ENCODE results near the gene ASIP. TPM values are rescaled to one million over a fixed set of nuclear protein-coding genes. Genes with fewer than 3 reads are reported as not detected.
A peak's percentile ranks its signal among the peaks of the same experiment; 100 is the strongest.

ASIP gene
- total RNA-seq, 1 donor from 2014 or later = 32.6 TPM

DNA sequence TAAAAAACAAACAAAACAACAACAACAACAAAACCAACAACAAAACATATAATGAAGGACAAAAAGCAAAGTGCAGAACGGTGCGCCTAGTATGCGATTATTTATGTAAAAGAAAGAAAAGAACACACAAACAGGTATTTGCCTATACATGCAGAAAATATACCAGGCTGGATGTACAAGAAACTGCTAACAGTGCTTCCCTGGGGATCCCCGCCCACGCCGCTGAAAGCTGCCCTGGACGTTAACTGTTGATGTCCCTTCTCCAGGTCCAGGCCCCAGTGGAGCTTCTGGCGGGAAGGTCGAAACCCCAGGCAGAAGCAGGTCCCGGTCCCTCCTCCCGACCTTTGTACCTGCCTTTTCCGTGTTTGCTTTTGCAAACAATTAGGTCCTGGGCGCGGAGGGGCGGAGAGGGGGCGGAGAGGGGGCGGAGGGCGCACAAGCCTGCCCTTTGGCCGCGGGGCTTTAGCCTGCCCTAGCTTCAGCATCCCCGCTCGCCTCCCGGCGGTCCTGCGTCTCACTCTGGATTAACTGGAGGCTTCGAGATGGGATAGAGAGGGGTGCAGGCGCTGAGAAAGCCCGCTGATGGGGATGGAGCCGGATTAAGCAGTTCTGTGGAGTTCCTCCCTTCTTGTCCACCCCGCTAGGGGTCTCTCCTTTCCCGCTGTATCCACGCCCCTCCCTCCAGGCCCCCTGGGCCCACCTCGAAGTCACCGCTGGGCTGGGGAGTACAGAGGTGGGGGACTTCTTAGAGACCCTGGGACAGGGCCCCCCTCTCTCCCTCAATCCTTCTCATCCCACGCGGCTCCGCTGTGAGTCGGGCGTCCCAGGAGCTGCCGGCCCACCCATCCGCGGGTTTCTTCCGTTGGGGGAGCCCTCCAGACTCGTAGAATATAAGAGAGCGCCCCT lies 70.1 kb downstream of the ASIP start:
- H3K9me3 ChIP-seq (replicated peaks) = no peaks in the 10 kb centered on the region
- H3K4me1 ChIP-seq = peaks cover 20% of the 10 kb centered on the region
- peaks cover 14% of the 10 kb centered on the region for H3K27me3 ChIP-seq (ENCODE audit: low read depth)
- no peak for DNase-seq
- H3K27ac ChIP-seq (replicated peaks) = no peak overlapping the region
- H3K36me3 ChIP-seq = no peaks in the 10 kb centered on the region
- intact Hi-C loops (cut with micrococcal nuclease) = loop anchor here (10.0 kb wide), 1 partner anchor 163 kb away; no protein-coding TSS in a partner anchor
- TF ChIP-seq, protein P1, sequence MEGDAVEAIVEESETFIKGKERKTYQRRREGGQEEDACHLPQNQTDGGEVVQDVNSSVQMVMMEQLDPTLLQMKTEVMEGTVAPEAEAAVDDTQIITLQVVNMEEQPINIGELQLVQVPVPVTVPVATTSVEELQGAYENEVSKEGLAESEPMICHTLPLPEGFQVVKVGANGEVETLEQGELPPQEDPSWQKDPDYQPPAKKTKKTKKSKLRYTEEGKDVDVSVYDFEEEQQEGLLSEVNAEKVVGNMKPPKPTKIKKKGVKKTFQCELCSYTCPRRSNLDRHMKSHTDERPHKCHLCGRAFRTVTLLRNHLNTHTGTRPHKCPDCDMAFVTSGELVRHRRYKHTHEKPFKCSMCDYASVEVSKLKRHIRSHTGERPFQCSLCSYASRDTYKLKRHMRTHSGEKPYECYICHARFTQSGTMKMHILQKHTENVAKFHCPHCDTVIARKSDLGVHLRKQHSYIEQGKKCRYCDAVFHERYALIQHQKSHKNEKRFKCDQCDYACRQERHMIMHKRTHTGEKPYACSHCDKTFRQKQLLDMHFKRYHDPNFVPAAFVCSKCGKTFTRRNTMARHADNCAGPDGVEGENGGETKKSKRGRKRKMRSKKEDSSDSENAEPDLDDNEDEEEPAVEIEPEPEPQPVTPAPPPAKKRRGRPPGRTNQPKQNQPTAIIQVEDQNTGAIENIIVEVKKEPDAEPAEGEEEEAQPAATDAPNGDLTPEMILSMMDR (IDR thresholded peaks at IDR 0.05; ENCODE audit: borderline replicate concordance) = no peak
- H3K4me3 ChIP-seq = peak overlapping the region; percentile 50

DNA sequence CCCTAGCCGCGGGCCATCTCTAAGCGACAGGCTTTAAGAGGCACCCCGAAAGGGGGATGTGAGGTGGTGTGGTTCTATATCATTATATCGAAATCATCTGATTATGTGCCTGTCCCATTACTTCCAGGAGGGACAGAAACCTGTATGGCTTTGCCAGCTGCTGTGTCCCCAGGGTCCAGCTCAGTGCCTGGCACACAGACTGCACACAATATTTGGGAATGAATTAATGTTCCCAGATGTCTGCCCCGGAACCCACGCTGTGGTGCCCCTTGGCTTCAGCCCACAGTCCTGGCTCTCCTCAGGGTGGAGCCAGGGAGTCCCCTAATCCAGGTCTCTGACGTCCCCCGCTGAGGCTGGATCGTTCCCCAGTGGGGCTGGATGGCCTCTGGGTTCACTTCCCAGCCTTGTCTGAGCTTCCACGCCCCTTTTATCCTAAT lies 70.8 kb downstream of the ASIP start:
- Histone ChIP-seq H3K9me3 (replicated peaks) (no peaks in the 10 kb centered on the region), H3K27me3 (ENCODE audit: low read depth) (peaks cover 14% of the 10 kb centered on the region), H3K27ac (replicated peaks) (no peak overlapping the region), H3K4me1 (peaks cover 20% of the 10 kb centered on the region), H3K36me3 (no peaks in the 10 kb centered on the region), H3K4me3 (peak overlapping the region; percentile 50)
- intact Hi-C loops (cut with micrococcal nuclease) = loop anchor here (10.0 kb wide), 1 partner anchor 163 kb away; no protein-coding TSS in a partner anchor
- DNase-seq = no peak
- TF ChIP-seq, protein P1 (IDR thresholded peaks at IDR 0.05; ENCODE audit: borderline replicate concordance) = no peak

DNA sequence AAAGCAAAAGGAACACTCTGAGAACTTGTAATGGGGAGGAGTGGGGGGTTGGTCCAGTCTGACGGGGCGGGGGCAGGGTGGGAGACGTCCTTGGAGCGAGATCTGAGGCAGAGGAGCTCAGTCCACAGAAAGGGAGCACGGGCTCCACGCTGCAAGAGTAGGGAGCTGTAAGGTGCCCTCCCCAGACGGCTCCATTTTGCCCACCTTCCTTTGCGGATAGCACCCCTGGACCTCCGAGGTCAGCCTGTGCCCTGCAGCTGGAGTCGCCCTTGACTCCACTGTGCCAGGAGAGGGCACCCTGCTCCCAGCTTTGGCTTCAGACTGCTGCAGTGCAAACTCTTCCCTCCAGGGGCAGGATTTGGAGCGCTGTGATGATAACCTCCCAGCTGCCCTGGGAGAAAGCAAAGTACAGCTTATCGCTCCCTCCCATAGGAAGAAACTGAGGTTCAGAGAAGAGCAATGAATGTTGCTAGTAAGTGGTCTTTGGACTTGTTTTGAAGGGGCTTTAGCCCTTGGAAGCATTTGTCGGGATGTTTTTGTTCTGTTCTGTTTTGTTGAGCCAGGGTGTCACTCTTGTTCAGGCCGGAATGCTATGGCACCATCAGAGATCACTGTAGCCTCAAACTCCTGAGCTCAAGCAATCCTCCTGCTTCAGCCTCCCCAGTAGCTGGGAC lies 71.5 kb downstream of the ASIP start:
- DNase-seq = peak; percentile 82
- Histone ChIP-seq H3K36me3 (no peaks in the 10 kb centered on the region), H3K4me3 (peak overlapping the region; percentile 50), H3K4me1 (peaks cover 20% of the 10 kb centered on the region), H3K27me3 (ENCODE audit: low read depth) (peaks cover 14% of the 10 kb centered on the region), H3K9me3 (replicated peaks) (no peaks in the 10 kb centered on the region), H3K27ac (replicated peaks) (no peak overlapping the region)
- intact Hi-C loops (cut with micrococcal nuclease) = loop anchor here (10.0 kb wide), 1 partner anchor 162 kb away; no protein-coding TSS in a partner anchor
- TF ChIP-seq, protein P1 (IDR thresholded peaks at IDR 0.05; ENCODE audit: borderline replicate concordance) = peak; percentile 100

DNA sequence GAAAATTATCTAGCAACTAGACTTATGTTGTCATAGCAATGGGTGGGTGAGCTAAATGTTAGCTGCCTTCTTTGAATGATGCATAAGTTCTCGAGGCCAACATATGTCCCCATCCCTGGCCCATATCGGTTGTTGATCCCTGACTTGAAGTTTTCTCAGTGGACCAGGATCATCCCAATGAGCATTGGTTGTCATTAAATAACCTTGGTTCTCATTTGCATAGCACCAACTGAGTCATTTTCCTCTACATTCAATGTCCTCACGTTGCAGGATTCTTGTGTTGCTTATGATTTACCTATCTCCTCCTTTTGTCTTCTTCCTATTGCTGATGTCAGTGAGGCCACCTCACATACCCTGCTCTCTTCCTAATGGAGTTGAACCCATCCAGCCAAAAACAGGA lies 74.0 kb downstream of the ASIP start:
- no peaks in the 10 kb centered on the region for H3K9me3 ChIP-seq (replicated peaks)
- peaks cover 14% of the 10 kb centered on the region for H3K27me3 ChIP-seq (ENCODE audit: low read depth)
- H3K27ac ChIP-seq (replicated peaks) = no peak overlapping the region
- intact Hi-C loops (cut with micrococcal nuclease) = loop anchor here (10.0 kb wide), 1 partner anchor 160 kb away; no protein-coding TSS in a partner anchor
- peaks cover 20% of the 10 kb centered on the region for H3K4me1 ChIP-seq
- H3K36me3 ChIP-seq = no peaks in the 10 kb centered on the region
- no peak for DNase-seq
- no peak overlapping the region for H3K4me3 ChIP-seq
- TF ChIP-seq, protein P1 (IDR thresholded peaks at IDR 0.05; ENCODE audit: borderline replicate concordance) = no peak

DNA sequence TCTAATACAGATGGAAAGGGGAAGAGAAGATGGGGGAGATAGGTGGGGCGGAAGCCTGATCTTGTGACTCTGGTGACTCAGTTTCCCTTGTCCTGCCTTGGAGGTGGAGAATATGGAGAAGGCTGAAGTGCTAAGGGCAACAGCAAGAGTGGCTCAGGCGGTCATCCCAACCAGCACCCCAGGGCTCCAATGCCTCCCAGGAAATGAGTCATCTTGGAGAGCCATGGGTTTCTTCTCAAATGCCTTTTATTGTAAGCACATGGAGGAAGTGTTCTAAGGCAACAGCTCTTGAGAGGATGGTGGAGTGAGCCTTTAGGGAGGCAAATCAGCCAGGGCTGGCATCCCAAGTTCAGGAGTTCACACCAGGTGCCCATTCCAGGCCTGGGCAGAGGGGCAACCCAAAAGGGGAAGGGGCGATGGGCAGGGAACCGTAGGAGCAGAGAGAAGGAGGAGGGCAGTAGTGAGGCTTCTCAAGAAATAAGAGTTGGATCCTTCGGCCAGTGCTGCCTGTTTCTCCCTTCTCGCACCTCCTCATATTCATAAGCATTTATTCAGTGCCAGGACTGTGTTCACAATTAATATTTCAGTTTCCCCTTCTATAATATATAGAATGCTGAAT lies 75.1 kb downstream of the ASIP start:
- no peaks in the 10 kb centered on the region for H3K36me3 ChIP-seq
- intact Hi-C loops (cut with micrococcal nuclease) = loop anchor here (10.0 kb wide), 1 partner anchor 158 kb away; no protein-coding TSS in a partner anchor
- no peak overlapping the region for H3K4me3 ChIP-seq
- TF ChIP-seq, protein P1 (IDR thresholded peaks at IDR 0.05; ENCODE audit: borderline replicate concordance) = no peak
- H3K27ac ChIP-seq (replicated peaks) = no peak overlapping the region
- H3K9me3 ChIP-seq (replicated peaks) = no peaks in the 10 kb centered on the region
- DNase-seq = no peak
- peaks cover 18% of the 10 kb centered on the region for H3K4me1 ChIP-seq
- H3K27me3 ChIP-seq (ENCODE audit: low read depth) = peaks cover 12% of the 10 kb centered on the region
